Effector memory CD8-positive, alpha-beta T cell (primary cell): ENCODE data around the gene GPC5.

ENCODE experiments used
- ATAC-seq: fragments of 150-1000 bp; cut with Tn5 transposase; replicated peaks from 2 replicates; pipeline ENCODE4 v1.10.0; 2021; ENCODE audit warnings: mild to moderate bottlenecking, moderate library complexity
- DNase-seq, 3 experiments: peaks; one replicate each; pipeline ENCODE4 v3.0.0; 2021
- H3K27ac Mint-ChIP-seq, 2 donors: one replicate each; pipeline ENCODE4 v1.8.0; 2022; ENCODE audit warnings: mild to moderate bottlenecking in 2 of 2, mixed read lengths in 2 of 2, moderate library complexity in 2 of 2
- H3K27me3 Mint-ChIP-seq, 2 donors: one replicate each; pipeline ENCODE4 v1.8.0; 2022; ENCODE audit warnings: mixed read lengths in 2 of 2
- H3K36me3 Mint-ChIP-seq: one replicate; pipeline ENCODE4 v1.8.0; 2022; ENCODE audit warnings: mild to moderate bottlenecking, moderate library complexity, mixed read lengths; ENCODE audit not compliant: insufficient read depth
- H3K4me1 Mint-ChIP-seq, 2 donors: one replicate each; pipeline ENCODE4 v1.8.0; 2022; ENCODE audit warnings: low read depth in 2 of 2, mixed read lengths in 2 of 2
- H3K4me3 Mint-ChIP-seq, 2 donors: one replicate each; pipeline ENCODE4 v1.8.0; 2022; ENCODE audit warnings: mild to moderate bottlenecking in 2 of 2, mixed read lengths in 2 of 2, moderate library complexity in 2 of 2
- H3K9me3 Mint-ChIP-seq, 2 donors: one replicate each; pipeline ENCODE4 v1.8.0; 2022; ENCODE audit warnings: mixed read lengths in 2 of 2

Gene GPC5

GRCh38 chr13:92622905-92623304 is 1224.5 kb downstream of the GPC5 start:
- no peak for DNase-seq
- no peak for ATAC-seq
- no peak overlapping the region for H3K4me3 Mint-ChIP-seq
- H3K9me3 Mint-ChIP-seq: peaks cover 1 to 6% of the 10 kb centered on the region in 2 donors
- H3K27me3 Mint-ChIP-seq: no peaks in the 10 kb centered on the region
- no peaks in the 10 kb centered on the region for H3K4me1 Mint-ChIP-seq
- no peak overlapping the region for H3K27ac Mint-ChIP-seq
- H3K36me3 Mint-ChIP-seq: no peaks in the 10 kb centered on the region

- Mint-ChIP-seq H3K27ac (no peak overlapping the region), H3K9me3 (peaks cover 1 to 6% of the 10 kb centered on the region in 2 donors), H3K27me3 (no peaks in the 10 kb centered on the region), H3K36me3 (no peaks in the 10 kb centered on the region), H3K4me3 (no peak overlapping the region), H3K4me1 (no peaks in the 10 kb centered on the region)
- no peak for ATAC-seq
- no peak for DNase-seq
These were observed 1227.9 kb downstream of the GPC5 start for GRCh38 chr13:92626274-92626673.

- H3K36me3 Mint-ChIP-seq: no peaks in the 10 kb centered on the region
- ATAC-seq (no peak), DNase-seq (no peak)
- H3K27ac Mint-ChIP-seq: no peak overlapping the region
- H3K4me3 Mint-ChIP-seq: no peak overlapping the region
- H3K9me3 Mint-ChIP-seq: peaks cover 4 to 22% of the 10 kb centered on the region in 2 donors
- H3K4me1 Mint-ChIP-seq: no peaks in the 10 kb centered on the region
- no peaks in the 10 kb centered on the region for H3K27me3 Mint-ChIP-seq
These were observed 1242.5 kb downstream of the GPC5 start for GRCh38 chr13:92640936-92641335.

GRCh38 chr13:92649140-92649813 is 1250.9 kb downstream of the GPC5 start:
- Mint-ChIP-seq H3K4me3 (no peak overlapping the region), H3K27me3 (no peaks in the 10 kb centered on the region), H3K9me3 (peaks cover 2 to 8% of the 10 kb centered on the region in 2 donors), H3K36me3 (no peaks in the 10 kb centered on the region), H3K4me1 (no peaks in the 10 kb centered on the region), H3K27ac (no peak overlapping the region)
- DNase-seq (no peak), ATAC-seq (no peak)

GRCh38 chr13:92656103-92656502 is 1257.7 kb downstream of the GPC5 start:
- H3K27me3 Mint-ChIP-seq: no peaks in the 10 kb centered on the region
- no peak overlapping the region for H3K4me3 Mint-ChIP-seq
- H3K36me3 Mint-ChIP-seq: no peaks in the 10 kb centered on the region
- no peak for ATAC-seq
- H3K9me3 Mint-ChIP-seq: peaks cover 12% of the 10 kb centered on the region in 2 donors
- no peaks in the 10 kb centered on the region for H3K4me1 Mint-ChIP-seq
- no peak for DNase-seq
- no peak overlapping the region for H3K27ac Mint-ChIP-seq

- Mint-ChIP-seq H3K27ac (no peak overlapping the region), H3K4me3 (no peak overlapping the region), H3K36me3 (no peaks in the 10 kb centered on the region), H3K27me3 (no peaks in the 10 kb centered on the region), H3K9me3 (peaks cover 12% of the 10 kb centered on the region in 2 donors), H3K4me1 (no peaks in the 10 kb centered on the region)
- ATAC-seq (no peak), DNase-seq (no peak)
These were observed 1258.2 kb downstream of the GPC5 start for GRCh38 chr13:92656648-92657047.

GRCh38 chr13:92657565-92657964 is 1259.1 kb downstream of the GPC5 start:
- Mint-ChIP-seq H3K4me3 (no peak overlapping the region), H3K27me3 (no peaks in the 10 kb centered on the region), H3K9me3 (peaks cover 19% of the 10 kb centered on the region in 2 donors), H3K27ac (no peak overlapping the region), H3K4me1 (no peaks in the 10 kb centered on the region), H3K36me3 (no peaks in the 10 kb centered on the region)
- ATAC-seq (no peak), DNase-seq (no peak)

- Mint-ChIP-seq H3K27me3 (no peaks in the 10 kb centered on the region), H3K27ac (no peak overlapping the region), H3K36me3 (no peaks in the 10 kb centered on the region), H3K9me3 (peaks cover 13 to 16% of the 10 kb centered on the region in 2 donors), H3K4me3 (no peak overlapping the region), H3K4me1 (no peaks in the 10 kb centered on the region)
- ATAC-seq (no peak), DNase-seq (no peak)
These were observed 1259.9 kb downstream of the GPC5 start for GRCh38 chr13:92658293-92658692.

- H3K36me3 Mint-ChIP-seq: no peaks in the 10 kb centered on the region
- no peak overlapping the region for H3K27ac Mint-ChIP-seq
- H3K4me1 Mint-ChIP-seq: no peaks in the 10 kb centered on the region
- peaks cover 12 to 13% of the 10 kb centered on the region in 2 donors for H3K9me3 Mint-ChIP-seq
- H3K27me3 Mint-ChIP-seq: no peaks in the 10 kb centered on the region
- ATAC-seq: no peak
- H3K4me3 Mint-ChIP-seq: no peak overlapping the region
- no peak for DNase-seq
These were observed 1263.0 kb downstream of the GPC5 start for GRCh38 chr13:92661406-92661805.

- Mint-ChIP-seq H3K4me3 (no peak overlapping the region), H3K36me3 (no peaks in the 10 kb centered on the region), H3K27ac (no peak overlapping the region), H3K27me3 (no peaks in the 10 kb centered on the region), H3K4me1 (no peaks in the 10 kb centered on the region), H3K9me3 (peaks cover 11 to 13% of the 10 kb centered on the region in 2 donors)
- DNase-seq: no peak
- ATAC-seq: no peak
These were observed 1269.7 kb downstream of the GPC5 start for GRCh38 chr13:92668157-92668556.

GRCh38 chr13:92670096-92670495 is 1271.7 kb downstream of the GPC5 start:
- DNase-seq (no peak), ATAC-seq (no peak)
- Mint-ChIP-seq H3K4me3 (no peak overlapping the region), H3K4me1 (no peaks in the 10 kb centered on the region), H3K27me3 (no peaks in the 10 kb centered on the region), H3K27ac (no peak overlapping the region), H3K9me3 (peaks cover 11 to 13% of the 10 kb centered on the region in 2 donors), H3K36me3 (no peaks in the 10 kb centered on the region)

- Mint-ChIP-seq H3K27ac (no peak overlapping the region), H3K4me3 (no peak overlapping the region), H3K27me3 (no peaks in the 10 kb centered on the region), H3K9me3 (peaks cover 11 to 13% of the 10 kb centered on the region in 2 donors), H3K36me3 (no peaks in the 10 kb centered on the region), H3K4me1 (no peaks in the 10 kb centered on the region)
- DNase-seq (no peak), ATAC-seq (no peak)
These were observed 1273.4 kb downstream of the GPC5 start for GRCh38 chr13:92671821-92672220.

GRCh38 chr13:92676246-92676645 is 1277.8 kb downstream of the GPC5 start:
- H3K9me3 Mint-ChIP-seq: peaks cover 7 to 11% of the 10 kb centered on the region in 2 donors
- ATAC-seq (no peak), DNase-seq (no peak)
- H3K27me3 Mint-ChIP-seq: no peaks in the 10 kb centered on the region
- no peaks in the 10 kb centered on the region for H3K4me1 Mint-ChIP-seq
- H3K4me3 Mint-ChIP-seq: no peak overlapping the region
- H3K36me3 Mint-ChIP-seq: no peaks in the 10 kb centered on the region
- no peak overlapping the region for H3K27ac Mint-ChIP-seq

- no peak for ATAC-seq
- no peaks in the 10 kb centered on the region for H3K4me1 Mint-ChIP-seq
- no peak overlapping the region for H3K27ac Mint-ChIP-seq
These were observed 1279.2 kb downstream of the GPC5 start for GRCh38 chr13:92677571-92677970.

More at GRCh38 chr13:92677571-92677970, 1279.2 kb downstream of the GPC5 start:
- no peaks in the 10 kb centered on the region for H3K36me3 Mint-ChIP-seq
- H3K27me3 Mint-ChIP-seq: no peaks in the 10 kb centered on the region
- DNase-seq: no peak
- H3K4me3 Mint-ChIP-seq: no peak overlapping the region
- H3K9me3 Mint-ChIP-seq: peaks cover 12 to 20% of the 10 kb centered on the region in 2 donors
